Gastroesophageal sphincter (tissue), 3 donors: ENCODE data around the gene ADD3.

Source experiments
- POLR2A ChIP-seq, 2 donors: fragments of 450-650 bp; IDR thresholded peaks; one replicate each; pipeline ENCODE4 v1.6.1; 2017; ENCODE audit warnings: antibody characterized with exemption in 2 of 2, mild to moderate bottlenecking in 2 of 2, moderate library complexity in 1 of 2
- TF ChIP-seq, protein P1 (sequence below), 4 experiments: fragments of 200-600 bp in 2 of 4; fragments of 450-650 bp in 2 of 4; sonication (generic) in 1 of 4; IDR thresholded peaks; one replicate each; pipeline ENCODE4 v1.5.1; 2017 to 2019; ENCODE audit warnings: antibody characterized with exemption in 4 of 4, mild to moderate bottlenecking in 2 of 4, moderate library complexity in 2 of 4

DNA sequence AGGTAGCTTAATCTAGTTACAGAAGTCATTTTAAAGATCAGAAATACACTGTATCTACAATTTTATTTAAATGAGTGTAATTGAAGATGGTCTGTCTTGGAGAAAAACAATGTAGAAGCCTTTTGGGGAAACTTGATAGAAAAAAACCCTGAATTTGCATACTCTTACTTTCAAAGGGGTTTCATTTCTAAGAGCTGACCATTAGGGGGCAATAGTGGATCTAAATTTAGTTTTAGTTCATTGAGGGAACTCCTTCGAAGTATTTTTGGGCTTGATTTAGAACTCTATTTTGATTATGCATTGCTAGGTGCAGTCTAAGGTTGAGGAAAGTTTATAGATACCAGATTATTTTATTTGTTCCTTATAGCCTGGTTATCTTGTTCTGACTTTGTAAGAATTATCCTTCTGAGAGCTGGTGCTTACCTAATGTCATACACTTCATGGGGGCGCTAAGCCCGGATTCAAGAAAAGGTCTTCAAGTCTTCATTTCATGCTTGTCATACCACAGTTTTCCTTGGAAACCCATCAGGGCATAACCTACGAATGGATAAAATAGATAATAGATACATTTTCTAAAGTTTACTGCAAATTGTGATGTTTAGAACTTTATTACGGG, 130.5 kb downstream of the ADD3 start:
- TF ChIP-seq, protein P1, sequence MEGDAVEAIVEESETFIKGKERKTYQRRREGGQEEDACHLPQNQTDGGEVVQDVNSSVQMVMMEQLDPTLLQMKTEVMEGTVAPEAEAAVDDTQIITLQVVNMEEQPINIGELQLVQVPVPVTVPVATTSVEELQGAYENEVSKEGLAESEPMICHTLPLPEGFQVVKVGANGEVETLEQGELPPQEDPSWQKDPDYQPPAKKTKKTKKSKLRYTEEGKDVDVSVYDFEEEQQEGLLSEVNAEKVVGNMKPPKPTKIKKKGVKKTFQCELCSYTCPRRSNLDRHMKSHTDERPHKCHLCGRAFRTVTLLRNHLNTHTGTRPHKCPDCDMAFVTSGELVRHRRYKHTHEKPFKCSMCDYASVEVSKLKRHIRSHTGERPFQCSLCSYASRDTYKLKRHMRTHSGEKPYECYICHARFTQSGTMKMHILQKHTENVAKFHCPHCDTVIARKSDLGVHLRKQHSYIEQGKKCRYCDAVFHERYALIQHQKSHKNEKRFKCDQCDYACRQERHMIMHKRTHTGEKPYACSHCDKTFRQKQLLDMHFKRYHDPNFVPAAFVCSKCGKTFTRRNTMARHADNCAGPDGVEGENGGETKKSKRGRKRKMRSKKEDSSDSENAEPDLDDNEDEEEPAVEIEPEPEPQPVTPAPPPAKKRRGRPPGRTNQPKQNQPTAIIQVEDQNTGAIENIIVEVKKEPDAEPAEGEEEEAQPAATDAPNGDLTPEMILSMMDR (IDR thresholded peaks at IDR 0.05) = peak; percentile 37 to 78 (median 66)
- no peak for TF ChIP-seq POLR2A (IDR thresholded peaks at IDR 0.05)
